Esophagus squamous epithelium (tissue), 5 donors: Measurements from ENCODE around the gene KRT4. TPM values are rescaled to one million over a fixed set of nuclear protein-coding genes. Genes with fewer than 3 reads are reported as not detected.

ENCODE experiments used
- DNase-seq: peaks from one replicate; lab custom pipeline; 2025; lab: John Stamatoyannopoulos, UW
- H3K27ac ChIP-seq, 4 donors: fragments of 200-600 bp; sonication (generic); one replicate each; pipeline ENCODE4 v1.5.1; 2016 to 2019; ENCODE audit warnings: mild to moderate bottlenecking in 1 of 4
- H3K27me3 ChIP-seq, 4 donors: fragments of 200-600 bp; sonication (generic); 1 replicate in 3 of 4; 2 replicates in 1 of 4; pipeline versions ENCODE4 v1.5.1 to v1.6.0; 2017 to 2021; ENCODE audit warnings: antibody characterized with exemption in 1 of 4
- H3K36me3 ChIP-seq, 3 donors: fragments of 200-600 bp; sonication (generic); one replicate each; pipeline ENCODE4 v1.5.1; 2016 to 2019
- H3K4me1 ChIP-seq, 3 donors: fragments of 200-600 bp; sonication (generic); one replicate each; pipeline ENCODE4 v1.5.1; 2017 to 2019
- H3K4me3 ChIP-seq, 4 donors: fragments of 200-600 bp; sonication (generic); 1 replicate in 3 of 4; 2 replicates in 1 of 4; pipeline ENCODE4 v1.5.1; 2016 to 2019; ENCODE audit warnings: mild to moderate bottlenecking in 2 of 4, moderate library complexity in 1 of 4
- H3K9me3 ChIP-seq, 3 donors: fragments of 200-600 bp; sonication (generic); one replicate each; pipeline ENCODE4 v1.5.1; 2016 to 2019
- CTCF ChIP-seq, 6 experiments: fragments of 450-650 bp in 4 of 6; fragments of 200-600 bp in 2 of 6; sonication (generic) in 2 of 6; IDR thresholded peaks; one replicate each; pipeline ENCODE4 v1.5.1; 2016 to 2019; ENCODE audit warnings: antibody characterized with exemption in 6 of 6, mild to moderate bottlenecking in 4 of 6, moderate library complexity in 4 of 6
- POLR2A ChIP-seq, 4 donors: fragments of 450-650 bp; IDR thresholded peaks; one replicate each; pipeline ENCODE4 v1.6.1; 2017; ENCODE audit warnings: antibody characterized with exemption in 4 of 4, mild to moderate bottlenecking in 4 of 4, moderate library complexity in 3 of 4
- WGBS, 2 donors: methylation state at CpG; one replicate each; pipeline ENCODE4 v1.1.5; 2018; 5-methylcytosine and 5-hydroxymethylcytosine counted together
- intact Hi-C: fragments of 100-400 bp; cut with DNase I; formaldehyde crosslinking; loops from one replicate; pipeline ENCODE4 v1.15.0; 2022
- total RNA-seq, 4 donors: library from RNA; depleted of rRNA; stranded (reverse); fragments of >200 nt; gene quantifications; one replicate each; pipeline ENCODE4 v1.1.0, GENCODE V29; 2016
- donor health status: DM: yes; HTN: yes; CAD: no.

The KRT4 gene
- total RNA-seq, 4 donors from 2014 or later: 3,147 to 27,876 (median 8,563) TPM

GRCh38 chr12:52826611-52827498 is 12.9 kb upstream of the KRT4 start:
- TF ChIP-seq CTCF (IDR thresholded peaks at IDR 0.05): no peak
- no peak for TF ChIP-seq POLR2A (IDR thresholded peaks at IDR 0.05)
- intact Hi-C loops: no loop called here
- H3K9me3 ChIP-seq: no peaks in the 10 kb centered on the region
- H3K4me3 ChIP-seq: no peak overlapping the region
- H3K27ac ChIP-seq: no peak overlapping the region
- H3K36me3 ChIP-seq: no peaks in the 10 kb centered on the region
- WGBS, 2 donors: 79 to 89% methylated on average over 8 to 11 of the region's 11 CpGs
- DNase-seq: no peak
- H3K27me3 ChIP-seq: peaks cover 0 to 6% (median 0%) of the 10 kb centered on the region in 4 donors
- peaks cover 0 to 12% (median 3%) of the 10 kb centered on the region in 3 donors for H3K4me1 ChIP-seq

GRCh38 chr12:52825961-52826360 is 12.0 kb upstream of the KRT4 start:
- no peaks in the 10 kb centered on the region for H3K9me3 ChIP-seq
- intact Hi-C loops: no loop called here
- DNase-seq: no peak
- peaks cover 0 to 20% (median 4%) of the 10 kb centered on the region in 3 donors for H3K4me1 ChIP-seq
- H3K27ac ChIP-seq: no peak overlapping the region
- H3K27me3 ChIP-seq: no peaks in the 10 kb centered on the region
- no peaks in the 10 kb centered on the region for H3K36me3 ChIP-seq
- WGBS, 2 donors: 71% methylated on average over 2 to 4 of the region's 4 CpGs
- no peak overlapping the region for H3K4me3 ChIP-seq
- TF ChIP-seq CTCF (IDR thresholded peaks at IDR 0.05) (no peak), POLR2A (IDR thresholded peaks at IDR 0.05) (no peak)

- no peak for TF ChIP-seq POLR2A (IDR thresholded peaks at IDR 0.05)
- TF ChIP-seq CTCF (IDR thresholded peaks at IDR 0.05): no peak
- intact Hi-C loops: no loop called here
- 84 to 88% methylated on average over 5 of the region's 5 CpGs for WGBS, 2 donors
- Histone ChIP-seq H3K4me1 (peaks cover 0 to 31% (median 4%) of the 10 kb centered on the region in 3 donors), H3K27me3 (no peaks in the 10 kb centered on the region), H3K4me3 (no peak overlapping the region), H3K27ac (no peak overlapping the region), H3K36me3 (no peaks in the 10 kb centered on the region), H3K9me3 (no peaks in the 10 kb centered on the region)
- DNase-seq: no peak
These were observed 11.0 kb upstream of the KRT4 start for GRCh38 chr12:52824741-52825410.

GRCh38 chr12:52823761-52824450 is 10.0 kb upstream of the KRT4 start:
- DNase-seq: no peak
- WGBS, 2 donors: 80% methylated on average over 6 of the region's 15 CpGs; no CpG with 5 or more reads in 1 of the 2 donors
- Histone ChIP-seq H3K36me3 (no peaks in the 10 kb centered on the region), H3K27ac (no peak overlapping the region), H3K27me3 (peaks cover 0 to 5% (median 0%) of the 10 kb centered on the region in 4 donors), H3K9me3 (no peaks in the 10 kb centered on the region), H3K4me3 (no peak overlapping the region), H3K4me1 (peaks cover 0 to 40% (median 5%) of the 10 kb centered on the region in 3 donors)
- intact Hi-C loops: no loop called here
- TF ChIP-seq POLR2A (IDR thresholded peaks at IDR 0.05) (no peak), CTCF (IDR thresholded peaks at IDR 0.05) (no peak)
